Type B pancreatic cell (in vitro differentiated cells): ENCODE measurements around the gene PPP1R26. TPM values are rescaled to one million over a fixed set of nuclear protein-coding genes. Genes with fewer than 3 reads are reported as not detected.

ENCODE experiments used
- DNase-seq: peaks from one replicate; pipeline ENCODE4 v3.0.0; 2021; ENCODE audit warnings: mixed read lengths; ENCODE audit not compliant: unreplicated experiment; ENCODE audit errors: extremely low spot score
- H3K27ac Mint-ChIP-seq: 2 replicates; pipeline ENCODE4 v1.8.0; 2021; ENCODE audit warnings: mild to moderate bottlenecking, mixed read lengths
- H3K27me3 Mint-ChIP-seq: 2 replicates; pipeline ENCODE4 v1.8.0; 2021; ENCODE audit warnings: mixed read lengths
- H3K36me3 Mint-ChIP-seq: 2 replicates; pipeline ENCODE4 v1.8.0; 2021; ENCODE audit warnings: mixed read lengths
- H3K4me1 Mint-ChIP-seq: one replicate; pipeline ENCODE4 v1.8.0; 2021; ENCODE audit warnings: mixed read lengths; ENCODE audit not compliant: unreplicated experiment
- H3K4me3 Mint-ChIP-seq: 2 replicates; pipeline ENCODE4 v1.8.0; 2021; ENCODE audit warnings: mild to moderate bottlenecking, mixed read lengths
- H3K9me3 Mint-ChIP-seq: 2 replicates; pipeline ENCODE4 v1.8.0; 2021; ENCODE audit warnings: mixed read lengths
- total RNA-seq: library from RNA; stranded (reverse); gene quantifications from 2 replicates; pipeline ENCODE4 v1.2.1, GENCODE V29; 2021; ENCODE audit warnings: low replicate concordance
- TF ChIP-seq, protein P1 (sequence below): fragments of 200-600 bp; sonication (generic); conservative IDR thresholded peaks from 2 replicates; pipeline ENCODE4 v1.5.0; 2021; ENCODE audit warnings: antibody characterized with exemption, mild to moderate bottlenecking

The PPP1R26 gene
- total RNA-seq, 1 donor from 2014 or later, result 24.2 TPM

DNA sequence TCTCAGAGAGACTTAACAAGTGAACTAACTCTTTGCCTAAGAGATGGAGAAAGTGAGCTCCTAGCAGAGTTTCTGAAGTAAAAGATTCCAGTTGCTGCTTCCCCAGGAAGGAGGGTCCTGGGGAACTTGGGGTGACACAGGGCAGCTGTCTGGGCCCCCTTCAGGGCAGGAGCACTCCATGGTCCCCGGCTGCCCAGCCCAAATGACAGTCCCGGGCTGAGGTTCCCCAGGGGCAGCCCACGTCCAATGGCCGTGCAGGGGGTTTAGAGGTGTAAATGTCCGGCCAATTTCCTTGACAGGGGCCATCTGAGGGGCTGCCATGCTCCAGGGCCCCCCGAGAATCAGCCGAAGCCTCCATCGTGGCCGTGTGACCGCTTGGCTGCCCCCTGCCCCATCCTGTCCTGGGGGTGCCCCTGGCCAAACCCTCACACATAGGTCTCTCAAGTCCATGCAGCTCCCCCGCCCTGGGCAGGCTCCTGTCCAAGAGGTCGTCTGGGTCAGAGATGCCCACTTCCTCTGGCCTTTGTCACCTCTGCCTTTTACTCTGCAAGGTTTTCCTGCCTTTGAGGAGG lies 5.5 kb upstream of the PPP1R26 start:
- H3K4me3 Mint-ChIP-seq, result no peak overlapping the region
- H3K9me3 Mint-ChIP-seq, result no peaks in the 10 kb centered on the region
- DNase-seq, result no peak
- TF ChIP-seq, protein P1, sequence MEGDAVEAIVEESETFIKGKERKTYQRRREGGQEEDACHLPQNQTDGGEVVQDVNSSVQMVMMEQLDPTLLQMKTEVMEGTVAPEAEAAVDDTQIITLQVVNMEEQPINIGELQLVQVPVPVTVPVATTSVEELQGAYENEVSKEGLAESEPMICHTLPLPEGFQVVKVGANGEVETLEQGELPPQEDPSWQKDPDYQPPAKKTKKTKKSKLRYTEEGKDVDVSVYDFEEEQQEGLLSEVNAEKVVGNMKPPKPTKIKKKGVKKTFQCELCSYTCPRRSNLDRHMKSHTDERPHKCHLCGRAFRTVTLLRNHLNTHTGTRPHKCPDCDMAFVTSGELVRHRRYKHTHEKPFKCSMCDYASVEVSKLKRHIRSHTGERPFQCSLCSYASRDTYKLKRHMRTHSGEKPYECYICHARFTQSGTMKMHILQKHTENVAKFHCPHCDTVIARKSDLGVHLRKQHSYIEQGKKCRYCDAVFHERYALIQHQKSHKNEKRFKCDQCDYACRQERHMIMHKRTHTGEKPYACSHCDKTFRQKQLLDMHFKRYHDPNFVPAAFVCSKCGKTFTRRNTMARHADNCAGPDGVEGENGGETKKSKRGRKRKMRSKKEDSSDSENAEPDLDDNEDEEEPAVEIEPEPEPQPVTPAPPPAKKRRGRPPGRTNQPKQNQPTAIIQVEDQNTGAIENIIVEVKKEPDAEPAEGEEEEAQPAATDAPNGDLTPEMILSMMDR, result no peak
- no peak overlapping the region for H3K27ac Mint-ChIP-seq
- no peaks in the 10 kb centered on the region for H3K36me3 Mint-ChIP-seq
- peaks cover 4% of the 10 kb centered on the region for H3K27me3 Mint-ChIP-seq
- peaks cover 13% of the 10 kb centered on the region for H3K4me1 Mint-ChIP-seq

GRCh38 chr9:135474915-135475314 lies 4.7 kb upstream of the PPP1R26 start:
- TF ChIP-seq, protein P1, result peak; percentile 77
- Mint-ChIP-seq H3K27me3 (peaks cover 4% of the 10 kb centered on the region), H3K27ac (no peak overlapping the region), H3K36me3 (no peaks in the 10 kb centered on the region), H3K4me1 (peaks cover 10% of the 10 kb centered on the region), H3K4me3 (no peak overlapping the region), H3K9me3 (no peaks in the 10 kb centered on the region)
- no peak for DNase-seq

GRCh38 chr9:135476561-135477355 lies 2.8 kb upstream of the PPP1R26 start:
- H3K36me3 Mint-ChIP-seq, result no peaks in the 10 kb centered on the region
- H3K27ac Mint-ChIP-seq, result no peak overlapping the region
- peaks cover 2% of the 10 kb centered on the region for H3K27me3 Mint-ChIP-seq
- peak overlapping the region; percentile 34 for H3K4me3 Mint-ChIP-seq
- no peak for DNase-seq
- H3K9me3 Mint-ChIP-seq, result no peaks in the 10 kb centered on the region
- H3K4me1 Mint-ChIP-seq, result peaks cover 7% of the 10 kb centered on the region
- TF ChIP-seq, protein P1, result no peak

- H3K27ac Mint-ChIP-seq, result peak overlapping the region; percentile 58
- H3K4me3 Mint-ChIP-seq, result peak overlapping the region; percentile 90
- TF ChIP-seq, protein P1, result no peak
- H3K9me3 Mint-ChIP-seq, result no peaks in the 10 kb centered on the region
- no peaks in the 10 kb centered on the region for H3K36me3 Mint-ChIP-seq
- H3K27me3 Mint-ChIP-seq, result no peaks in the 10 kb centered on the region
- DNase-seq, result no peak
- H3K4me1 Mint-ChIP-seq, result peaks cover 5% of the 10 kb centered on the region
Observed at GRCh38 chr9:135478191-135478590, 1.4 kb upstream of the PPP1R26 start.

- no peak for DNase-seq
- H3K4me3 Mint-ChIP-seq, result peak overlapping the region; percentile 90
- H3K27ac Mint-ChIP-seq, result peak overlapping the region; percentile 58
- TF ChIP-seq, protein P1, result peak; percentile 57
- peaks cover 5% of the 10 kb centered on the region for H3K4me1 Mint-ChIP-seq
- H3K27me3 Mint-ChIP-seq, result no peaks in the 10 kb centered on the region
- H3K9me3 Mint-ChIP-seq, result no peaks in the 10 kb centered on the region
- no peaks in the 10 kb centered on the region for H3K36me3 Mint-ChIP-seq
Observed at GRCh38 chr9:135478829-135479468, 633 bp upstream of the PPP1R26 start.
